H1 (cell line): ENCODE data around the gene NDUFB6. TPM values are rescaled to one million over a fixed set of nuclear protein-coding genes. Genes with fewer than 3 reads are reported as not detected.

Experiments
- BCL11A ChIP-seq, 2 experiments: IDR thresholded peaks; one replicate each; pipeline ENCODE4 v1.6.1; 2011; ENCODE audit warnings: low read depth in 2 of 2, low read length in 2 of 2, mild to moderate bottlenecking in 2 of 2
- CREB1 ChIP-seq: IDR thresholded peaks from 2 replicates; pipeline ENCODE4 v1.6.1; 2012; ENCODE audit warnings: inconsistent platforms
- E2F6 ChIP-seq: IDR thresholded peaks from 2 replicates; pipeline ENCODE4 v1.6.1; 2012; ENCODE audit warnings: inconsistent platforms
- JUND ChIP-seq: IDR thresholded peaks from 2 replicates; pipeline ENCODE4 v1.6.1; 2011; ENCODE audit warnings: mild to moderate bottlenecking, improper control_type of control experiment, low read length
- KDM1A ChIP-seq: fragments of 200-600, 300-600 bp; sonication (generic); IDR thresholded peaks from 2 replicates; pipeline ENCODE4 v1.7.1; 2016; ENCODE audit warnings: mild to moderate bottlenecking, low read length, borderline replicate concordance
- NRF1 ChIP-seq: IDR thresholded peaks from 2 replicates; pipeline ENCODE4 v1.6.1; 2011; ENCODE audit warnings: mild to moderate bottlenecking, low read depth, low read length, improper control_type of control experiment
- SP4 ChIP-seq: IDR thresholded peaks from 2 replicates; pipeline ENCODE4 v1.6.1; 2012; ENCODE audit warnings: low read length, inconsistent platforms
- SUZ12 ChIP-seq: fragments of 200-600 bp; sonication (generic); IDR thresholded peaks from 2 replicates; pipeline ENCODE4 v1.6.1; 2012; ENCODE audit warnings: mild to moderate bottlenecking, inconsistent platforms, low read length, moderate library complexity, mixed read lengths
- TBP ChIP-seq: IDR thresholded peaks from 2 replicates; pipeline ENCODE4 v1.6.1; 2011; ENCODE audit warnings: low read depth, low read length, improper control_type of control experiment
- polyA plus RNA-seq, 7 experiments: library from polyadenylated mRNA; depleted of rRNA in 3 of 7; stranded (reverse) in 5 of 7; unstranded in 2 of 7; fragments of >200 nt in 5 of 7; fragments of 200-250 nt in 2 of 7; gene quantifications; 1 replicate in 5 of 7; 2 replicates in 1 of 7; 4 replicates in 1 of 7; pipeline versions ENCODE4 v1.2.1 to v1.2.3, GENCODE V29; 2011 to 2013; ENCODE audit warnings: missing spikeins in 2 of 7, mixed read lengths in 2 of 7
- total RNA-seq: library from RNA; stranded (reverse); fragmentation: NEBNext Ultra II Directional; extraction: Animal tissue kit (Norgen Biotek cat#: 25700); gene quantifications from 2 replicates; pipeline ENCODE4 v1.2.1, GENCODE V29; 2021

NDUFB6 gene
- total and polyA plus RNA-seq, 2 of the 8 experiments (the other 6 are each of a cell fraction or from before 2014, with no cell fraction given) = 55.8 to 61.4 TPM

- no peak for TF ChIP-seq E2F6
- no peak for TF ChIP-seq SUZ12
- TF ChIP-seq CREB1 = no peak
- no peak for TF ChIP-seq SP4
- TF ChIP-seq BCL11A (IDR thresholded peaks at IDR 0.05; ENCODE audit: low read depth in 2 of 2, low read length in 2 of 2) = no peak
- no peak for TF ChIP-seq KDM1A
- TF ChIP-seq JUND = no peak
- no peak for TF ChIP-seq TBP
- TF ChIP-seq NRF1 = no peak
Observed at GRCh38 chr9:32533816-32534215, 39.1 kb downstream of the NDUFB6 start (continued).
